ENCODE measurements around the gene RBL2. TPM values are rescaled to one million over a fixed set of nuclear protein-coding genes. Genes with fewer than 3 reads are reported as not detected.

The RBL2 gene
- polyA plus RNA-seq, 1 donor (not counting 4 experiments of a cell fraction or from before 2014, with no cell fraction given): 44.6 TPM

GRCh38 chr16:53456625-53457024 is 22.4 kb downstream of the RBL2 start:
- no peak overlapping the region for H3K27ac ChIP-seq (ENCODE audit: control insufficient read depth, insufficient read depth, low read length)
- no peaks in the 10 kb centered on the region for H4K20me1 ChIP-seq (ENCODE audit: control insufficient read depth, extremely low read depth, insufficient read depth, low read length)
- dilution Hi-C loops (cut with MboI; ENCODE audit: extremely low pct_ligation_motif_present, low sequenced_read_pairs): no loop called here
- DNase-seq (ENCODE audit: low read depth, low spot score) (no peak), FAIRE-seq (no peak)
- no peak overlapping the region for H3K9ac ChIP-seq (ENCODE audit: control insufficient read depth, extremely low read depth, insufficient read depth, low read length)
- no peak for TF ChIP-seq CTCF (optimal IDR thresholded peaks at IDR 0.05 in 1 of 3, IDR thresholded peaks at IDR 0.05 in 1 of 3, conservative IDR thresholded peaks at IDR 0.05 in 1 of 3; ENCODE audit: extremely low read depth in 1 of 3, insufficient read depth in 2 of 3, low read length in 3 of 3)
- TF ChIP-seq EZH2 (IDR thresholded peaks at IDR 0.05; ENCODE audit: low read length): no peak
- no peak overlapping the region for H2AFZ ChIP-seq (ENCODE audit: control insufficient read depth, low read length)
- H3K79me2 ChIP-seq (ENCODE audit: control insufficient read depth, insufficient read depth, low read length): no peaks in the 10 kb centered on the region
- H3K27me3 ChIP-seq (ENCODE audit: control insufficient read depth, extremely low read depth, insufficient read depth, low read length): no peaks in the 10 kb centered on the region
- H3K9me1 ChIP-seq (ENCODE audit: control insufficient read depth, extremely low read depth, insufficient read depth, low read length): no peaks in the 10 kb centered on the region
- no peaks in the 10 kb centered on the region for H3K9me3 ChIP-seq (ENCODE audit: control insufficient read depth, low read depth, low read length)
- H3K36me3 ChIP-seq (ENCODE audit: control insufficient read depth in 2 of 2, extremely low read depth in 1 of 2, insufficient read depth in 2 of 2, low read length in 2 of 2): peaks cover 4 to 15% of the 10 kb centered on the region in 2 experiments
- H3K4me1 ChIP-seq (ENCODE audit: control insufficient read depth, extremely low read depth, insufficient read depth, low read length): no peaks in the 10 kb centered on the region
- H3K4me2 ChIP-seq (ENCODE audit: control insufficient read depth, extremely low read depth, insufficient read depth, low read depth, low read length): no peak overlapping the region
- no peak overlapping the region for H3K4me3 ChIP-seq (ENCODE audit: control insufficient read depth in 2 of 3, extremely low read depth in 1 of 3, insufficient read depth in 2 of 3, low read depth in 1 of 3, low read length in 3 of 3)

- no peak for DNase-seq (ENCODE audit: low read depth, low spot score)
- H2AFZ ChIP-seq (ENCODE audit: control insufficient read depth, low read length): no peak overlapping the region
- H3K79me2 ChIP-seq (ENCODE audit: control insufficient read depth, insufficient read depth, low read length): no peaks in the 10 kb centered on the region
- no peak overlapping the region for H3K4me3 ChIP-seq (ENCODE audit: control insufficient read depth in 2 of 3, extremely low read depth in 1 of 3, insufficient read depth in 2 of 3, low read depth in 1 of 3, low read length in 3 of 3)
- H3K9ac ChIP-seq (ENCODE audit: control insufficient read depth, extremely low read depth, insufficient read depth, low read length): no peak overlapping the region
- TF ChIP-seq EZH2 (IDR thresholded peaks at IDR 0.05; ENCODE audit: low read length): no peak
- no peak for TF ChIP-seq CTCF (optimal IDR thresholded peaks at IDR 0.05 in 1 of 3, IDR thresholded peaks at IDR 0.05 in 1 of 3, conservative IDR thresholded peaks at IDR 0.05 in 1 of 3; ENCODE audit: extremely low read depth in 1 of 3, insufficient read depth in 2 of 3, low read length in 3 of 3)
- H3K4me1 ChIP-seq (ENCODE audit: control insufficient read depth, extremely low read depth, insufficient read depth, low read length): no peaks in the 10 kb centered on the region
- no peak for FAIRE-seq
- no peaks in the 10 kb centered on the region for H3K9me3 ChIP-seq (ENCODE audit: control insufficient read depth, low read depth, low read length)
- peaks cover 3 to 15% of the 10 kb centered on the region in 2 experiments for H3K36me3 ChIP-seq (ENCODE audit: control insufficient read depth in 2 of 2, extremely low read depth in 1 of 2, insufficient read depth in 2 of 2, low read length in 2 of 2)
- no peak overlapping the region for H3K27ac ChIP-seq (ENCODE audit: control insufficient read depth, insufficient read depth, low read length)
- H3K9me1 ChIP-seq (ENCODE audit: control insufficient read depth, extremely low read depth, insufficient read depth, low read length): no peaks in the 10 kb centered on the region
- H3K4me2 ChIP-seq (ENCODE audit: control insufficient read depth, extremely low read depth, insufficient read depth, low read depth, low read length): no peak overlapping the region
- dilution Hi-C loops (cut with MboI; ENCODE audit: extremely low pct_ligation_motif_present, low sequenced_read_pairs): no loop called here
- no peaks in the 10 kb centered on the region for H3K27me3 ChIP-seq (ENCODE audit: control insufficient read depth, extremely low read depth, insufficient read depth, low read length)
- no peaks in the 10 kb centered on the region for H4K20me1 ChIP-seq (ENCODE audit: control insufficient read depth, extremely low read depth, insufficient read depth, low read length)
These were observed 23.4 kb downstream of the RBL2 start for GRCh38 chr16:53457670-53458069.
